Measurements from ENCODE around the gene GPS1. TPM values are rescaled to one million over a fixed set of nuclear protein-coding genes. Genes with fewer than 3 reads are reported as not detected.

Gene GPS1
- total RNA-seq, 1 donor from 2014 or later, result 94.7 TPM

DNA sequence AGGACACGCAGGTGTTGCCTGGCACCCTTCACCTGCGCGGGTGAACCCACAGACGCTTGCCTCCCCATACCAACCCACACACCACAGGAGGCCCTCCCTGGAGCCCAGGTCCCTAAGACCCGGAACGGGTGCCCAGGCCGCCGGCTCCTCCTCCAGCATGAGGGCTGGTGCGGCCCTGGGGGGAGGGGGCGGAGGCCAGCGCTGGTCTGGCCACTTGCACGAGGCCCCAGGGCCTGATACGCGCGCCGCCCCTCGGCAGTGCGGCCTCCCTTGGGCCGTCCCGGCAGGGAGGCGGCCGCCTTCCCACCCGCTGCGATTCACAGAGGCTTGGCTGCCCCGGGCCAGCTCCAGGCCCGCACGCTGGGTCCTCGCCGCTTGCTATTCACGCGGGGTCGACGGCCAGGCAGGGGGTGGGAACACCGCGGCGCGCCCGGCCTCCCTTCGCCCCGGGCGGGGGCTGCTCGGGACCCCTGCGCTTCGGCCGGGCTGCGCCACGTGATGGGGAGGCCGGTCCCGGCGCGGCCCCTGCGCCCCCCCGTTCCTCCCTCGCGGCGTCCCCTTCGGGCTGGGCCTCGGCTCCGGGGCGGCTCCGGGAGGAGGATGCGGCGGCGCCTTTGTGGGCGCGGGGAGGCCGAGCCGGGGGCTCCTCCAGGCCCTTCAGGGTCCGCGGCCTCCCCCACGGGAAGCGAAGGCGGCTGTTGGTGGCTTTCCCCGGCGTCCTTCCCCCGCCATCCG, 45.7 kb downstream of the GPS1 start:
- POLR2A ChIA-PET, result interaction anchor here (1.0 to 3.5 kb wide), 12 partner anchors 8 to 414 kb away, joined by 3 to 28 read pairs (median 4); partner anchors contain the start of genes ARL16, DCXR, DUS1L and HGS
- Mint-ChIP-seq H3K4me1 (peaks cover 15% of the 10 kb centered on the region), H3K4me3 (peak overlapping the region; percentile 73), H3K27ac (no peak overlapping the region), H3K36me3 (ENCODE audit: low read depth) (peaks cover 12% of the 10 kb centered on the region), H3K27me3 (no peaks in the 10 kb centered on the region), H3K9me3 (no peaks in the 10 kb centered on the region)
- CTCF ChIA-PET, result interaction anchor here (1.5 to 1.8 kb wide), 2 partner anchors 9 to 67 kb away, joined by 4 to 6 read pairs; no protein-coding TSS in a partner anchor
- intact Hi-C loops (cut with micrococcal nuclease), result loop anchor here (5.0 to 10.0 kb wide), 4 partner anchors 135 to 655 kb away; partner anchors contain the start of genes ACTG1, NOTUM, PYCR1 and TBCD
- DNase-seq (peak; percentile 53), ATAC-seq (ENCODE audit: low read depth) (no peak)
- no peak for TF ChIP-seq CTCF (IDR thresholded peaks at IDR 0.05)

GRCh38 chr17:82097919-82098168, 46.1 kb downstream of the GPS1 start:
- Mint-ChIP-seq H3K9me3 (no peaks in the 10 kb centered on the region), H3K36me3 (ENCODE audit: low read depth) (peaks cover 12% of the 10 kb centered on the region), H3K4me3 (peak overlapping the region; percentile 73), H3K27ac (no peak overlapping the region), H3K27me3 (no peaks in the 10 kb centered on the region), H3K4me1 (peaks cover 16% of the 10 kb centered on the region)
- no peak for TF ChIP-seq CTCF (IDR thresholded peaks at IDR 0.05)
- ChIA-PET CTCF (interaction anchor here (1.5 to 1.8 kb wide), 2 partner anchors 9 to 68 kb away, joined by 4 to 6 read pairs; no protein-coding TSS in a partner anchor), POLR2A (interaction anchor here (1.0 to 3.5 kb wide), 14 partner anchors 8 to 414 kb away, joined by 3 to 28 read pairs (median 4); partner anchors contain the start of genes ARL16, DCXR, DUS1L and HGS)
- intact Hi-C loops (cut with micrococcal nuclease), result loop anchor here (1.0 to 10.0 kb wide), 11 partner anchors 33 to 654 kb away; partner anchors contain the start of genes ACTG1, ASPSCR1, DCXR and DUS1L
- no peak for ATAC-seq (ENCODE audit: low read depth)
- DNase-seq, result no peak

DNA sequence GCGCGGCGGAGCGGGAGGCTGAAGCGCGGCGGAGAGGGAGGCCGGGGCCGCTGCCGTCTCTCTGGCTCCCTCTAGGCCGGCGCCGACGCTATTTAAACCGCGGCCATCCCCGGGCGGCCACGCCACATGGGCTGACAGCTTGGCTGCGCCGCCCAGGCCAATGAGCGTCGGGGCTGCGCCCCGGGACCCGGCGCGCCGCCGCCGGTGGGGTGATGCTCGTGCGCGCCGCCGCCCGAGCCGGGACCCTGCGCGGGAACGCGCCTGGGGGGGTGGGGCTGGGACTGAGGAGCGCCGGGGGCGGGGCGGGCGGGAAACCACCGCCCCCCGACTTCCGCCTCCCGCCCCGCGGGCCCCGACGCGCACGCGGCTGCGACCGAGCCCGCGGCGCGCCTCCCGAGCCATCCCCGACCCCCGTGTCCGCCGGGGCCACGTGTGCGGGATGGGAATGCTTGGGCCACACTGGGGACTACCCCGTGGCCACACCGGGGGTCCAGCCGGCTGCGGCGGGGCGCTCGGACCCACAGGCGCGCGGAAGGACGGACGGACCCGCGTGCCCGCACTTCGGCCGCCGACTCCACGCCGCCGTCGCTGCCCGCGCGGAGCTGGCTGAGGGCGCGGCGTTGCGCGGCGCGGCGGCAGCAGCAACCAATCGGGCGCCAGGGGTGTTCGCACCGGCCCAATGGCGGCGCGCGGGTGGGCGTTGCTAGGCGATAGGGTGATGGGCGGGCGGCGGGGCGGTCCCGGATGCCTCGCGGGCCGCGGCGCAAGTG, 46.7 kb downstream of the GPS1 start, which contains the start of gene FASN:
Gene FASN (minus strand): TSS at position 68 of the 770 bp plus-strand sequence. CDS start 1,791 bp downstream, outside the sequence.
- Mint-ChIP-seq H3K27ac (no peak within 1 kb of the TSS), H3K9me3 (no peaks in the 10 kb centered on the region), H3K4me1 (peaks cover 16% of the 10 kb centered on the region), H3K36me3 (ENCODE audit: low read depth) (peaks cover 8% of the 10 kb centered on the region), H3K4me3 (peak within 1 kb of the TSS; percentile 73), H3K27me3 (no peaks in the 10 kb centered on the region)
- no peak for TF ChIP-seq CTCF (IDR thresholded peaks at IDR 0.05)
- DNase-seq, result peak; percentile 90
- ChIA-PET POLR2A (interaction anchor here (0.6 to 3.5 kb wide), 23 partner anchors 8 to 494 kb away, joined by 3 to 28 read pairs (median 4); partner anchors contain the start of genes ARL16, CCDC137, DCXR and DUS1L), CTCF (interaction anchor here (1.2 to 1.8 kb wide), 3 partner anchors 8 to 68 kb away, joined by 4 to 6 read pairs (median 4); partner anchors contain the start of gene DCXR)
- intact Hi-C loops (cut with micrococcal nuclease), result loop anchor here (1.0 to 10.0 kb wide), 11 partner anchors 33 to 654 kb away; partner anchors contain the start of genes ACTG1, ASPSCR1, DCXR and DUS1L
- peak; percentile 78 for ATAC-seq (ENCODE audit: low read depth)

DNA sequence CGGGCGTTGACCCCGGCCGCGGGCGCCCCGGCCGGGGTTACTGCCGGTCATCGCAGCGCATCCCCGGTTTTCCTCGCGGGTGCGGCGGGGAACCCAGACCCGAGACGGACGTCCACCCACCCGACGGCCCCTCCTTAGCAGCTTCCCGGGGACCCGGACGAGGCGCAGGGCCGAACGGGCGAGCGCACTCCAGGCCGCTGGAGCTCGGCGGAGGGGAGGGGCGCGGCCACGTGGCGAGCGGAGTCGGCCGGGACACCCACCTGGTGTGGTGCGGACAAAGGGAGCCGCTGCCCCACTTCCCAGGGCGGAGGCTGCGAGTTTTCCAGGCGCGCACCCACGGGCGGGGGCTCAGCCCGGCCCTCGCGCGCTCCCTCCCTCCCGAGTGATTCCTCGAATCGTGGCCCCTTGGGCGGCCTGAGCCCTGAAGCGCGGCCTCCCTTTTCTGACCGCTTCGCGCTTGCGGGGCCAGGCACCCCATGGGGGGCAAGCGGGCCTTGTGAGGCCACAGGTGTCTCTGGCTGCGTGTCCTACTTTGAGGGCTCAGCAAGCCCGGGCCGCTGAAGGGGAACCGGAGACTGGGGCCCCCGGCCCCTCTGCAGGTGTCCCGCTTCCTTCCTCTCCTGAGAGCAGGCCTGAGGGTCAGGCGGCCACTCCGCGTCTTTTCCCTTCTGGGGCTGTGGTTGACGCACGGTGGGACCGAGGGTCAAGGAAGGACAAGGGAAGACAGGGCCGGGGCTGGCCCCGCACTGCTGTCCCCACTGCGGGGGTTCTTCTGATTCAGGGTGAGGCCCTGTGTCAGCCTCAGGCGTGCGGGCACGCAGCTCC, 47.5 kb downstream of the GPS1 start:
- no peaks in the 10 kb centered on the region for H3K9me3 Mint-ChIP-seq
- ATAC-seq (ENCODE audit: low read depth), result peak; percentile 2
- H3K27ac Mint-ChIP-seq, result peak overlapping the region; percentile 79
- no peak for DNase-seq
- ChIA-PET POLR2A (interaction anchor here (0.6 to 3.5 kb wide), 22 partner anchors 8 to 493 kb away, joined by 3 to 28 read pairs (median 4); partner anchors contain the start of genes ARL16, CCDC137, CENPX and DCXR), CTCF (interaction anchor here (1.2 to 1.8 kb wide), 3 partner anchors 8 to 69 kb away, joined by 4 to 6 read pairs (median 4); partner anchors contain the start of gene DCXR)
- peaks cover 6% of the 10 kb centered on the region for H3K36me3 Mint-ChIP-seq (ENCODE audit: low read depth)
- intact Hi-C loops (cut with micrococcal nuclease), result loop anchor here (1.0 to 10.0 kb wide), 11 partner anchors 34 to 653 kb away; partner anchors contain the start of genes ACTG1, ASPSCR1, DCXR and DUS1L
- H3K4me1 Mint-ChIP-seq, result peaks cover 16% of the 10 kb centered on the region
- no peak for TF ChIP-seq CTCF (IDR thresholded peaks at IDR 0.05)
- H3K4me3 Mint-ChIP-seq, result peak overlapping the region; percentile 83
- no peaks in the 10 kb centered on the region for H3K27me3 Mint-ChIP-seq

Measured in activated B cell treated with CpG ODN at 0.5 μM for 24 hours (primary cell).